Suprapubic skin (tissue), 4 donors: ENCODE data around the gene NUFIP1. TPM values are rescaled to one million over a fixed set of nuclear protein-coding genes. Genes with fewer than 3 reads are reported as not detected.
A peak's percentile ranks its signal among the peaks of the same experiment; 100 is the strongest.

Experiments used
- DNase-seq, 2 donors: peaks; one replicate each; pipeline ENCODE4 v3.0.0-alpha.2; 2019; ENCODE audit warnings: low spot score in 2 of 2
- H3K27ac ChIP-seq: fragments of 200-600 bp; sonication (generic); one replicate; pipeline ENCODE4 v1.5.1; 2019
- H3K27me3 ChIP-seq: fragments of 200-600 bp; sonication (generic); one replicate; pipeline ENCODE4 v1.5.1; 2019
- H3K36me3 ChIP-seq: fragments of 200-600 bp; sonication (generic); one replicate; pipeline ENCODE4 v1.5.1; 2019
- H3K4me1 ChIP-seq: fragments of 200-600 bp; sonication (generic); one replicate; pipeline ENCODE4 v1.5.1; 2019
- H3K4me3 ChIP-seq: fragments of 200-600 bp; sonication (generic); one replicate; pipeline ENCODE4 v1.5.1; 2019; ENCODE audit warnings: mild to moderate bottlenecking
- H3K9me3 ChIP-seq: fragments of 200-600 bp; sonication (generic); one replicate; pipeline ENCODE4 v1.5.1; 2019
- EP300 ChIP-seq: sonication (generic); formaldehyde crosslinking; IDR thresholded peaks from one replicate; pipeline ENCODE4 v1.6.1; 2017; ENCODE audit warnings: antibody characterized with exemption
- POLR2A ChIP-seq, 2 donors: fragments of 450-650 bp; IDR thresholded peaks; one replicate each; pipeline ENCODE4 v1.6.1; 2017; ENCODE audit warnings: antibody characterized with exemption in 2 of 2, mild to moderate bottlenecking in 2 of 2, moderate library complexity in 2 of 2
- POLR2AphosphoS5 ChIP-seq, 3 donors: sonication (generic); formaldehyde crosslinking; IDR thresholded peaks; one replicate each; pipeline ENCODE4 v1.6.1; 2017; ENCODE audit warnings: antibody characterized with exemption in 3 of 3
- whole genome bisulfite sequencing: methylation state at CpG from one replicate; pipeline ENCODE4 v1.1.5; 2018; 5-methylcytosine and 5-hydroxymethylcytosine counted together
- total RNA-seq, 4 donors: library from RNA; depleted of rRNA; stranded (reverse); fragments of >200 nt; gene quantifications; one replicate each; pipeline ENCODE4 v1.1.0, GENCODE V29; 2016
- TF ChIP-seq, protein P1 (sequence below), 2 donors: fragments of 200-600 bp in 1 of 2; fragments of 450-650 bp in 1 of 2; sonication (generic) in 1 of 2; IDR thresholded peaks; one replicate each; pipeline ENCODE4 v1.5.1; 2016 to 2019; ENCODE audit warnings: antibody characterized with exemption in 2 of 2, mild to moderate bottlenecking in 1 of 2, moderate library complexity in 1 of 2

NUFIP1 gene
- total RNA-seq, 4 donors from 2014 or later, result 3.2 to 5.0 (median 4.2) TPM

- no peak for DNase-seq
- H3K27me3 ChIP-seq, result no peaks in the 10 kb centered on the region
- H3K27ac ChIP-seq, result no peak overlapping the region
- H3K9me3 ChIP-seq, result no peaks in the 10 kb centered on the region
- WGBS, result 71% methylated on average over 4 of the region's 4 CpGs
- H3K4me3 ChIP-seq, result no peak overlapping the region
- TF ChIP-seq, protein P1, sequence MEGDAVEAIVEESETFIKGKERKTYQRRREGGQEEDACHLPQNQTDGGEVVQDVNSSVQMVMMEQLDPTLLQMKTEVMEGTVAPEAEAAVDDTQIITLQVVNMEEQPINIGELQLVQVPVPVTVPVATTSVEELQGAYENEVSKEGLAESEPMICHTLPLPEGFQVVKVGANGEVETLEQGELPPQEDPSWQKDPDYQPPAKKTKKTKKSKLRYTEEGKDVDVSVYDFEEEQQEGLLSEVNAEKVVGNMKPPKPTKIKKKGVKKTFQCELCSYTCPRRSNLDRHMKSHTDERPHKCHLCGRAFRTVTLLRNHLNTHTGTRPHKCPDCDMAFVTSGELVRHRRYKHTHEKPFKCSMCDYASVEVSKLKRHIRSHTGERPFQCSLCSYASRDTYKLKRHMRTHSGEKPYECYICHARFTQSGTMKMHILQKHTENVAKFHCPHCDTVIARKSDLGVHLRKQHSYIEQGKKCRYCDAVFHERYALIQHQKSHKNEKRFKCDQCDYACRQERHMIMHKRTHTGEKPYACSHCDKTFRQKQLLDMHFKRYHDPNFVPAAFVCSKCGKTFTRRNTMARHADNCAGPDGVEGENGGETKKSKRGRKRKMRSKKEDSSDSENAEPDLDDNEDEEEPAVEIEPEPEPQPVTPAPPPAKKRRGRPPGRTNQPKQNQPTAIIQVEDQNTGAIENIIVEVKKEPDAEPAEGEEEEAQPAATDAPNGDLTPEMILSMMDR (IDR thresholded peaks at IDR 0.05), result no peak
- TF ChIP-seq POLR2A (IDR thresholded peaks at IDR 0.05), result no peak
- TF ChIP-seq POLR2AphosphoS5 (IDR thresholded peaks at IDR 0.05), result no peak
- TF ChIP-seq EP300, result no peak
- H3K4me1 ChIP-seq, result peaks cover 33% of the 10 kb centered on the region
- H3K36me3 ChIP-seq, result no peaks in the 10 kb centered on the region
Measured at GRCh38 chr13:44927968-44928367, 61.3 kb downstream of the NUFIP1 start.

- WGBS, result 11% methylated on average over 2 of the region's 2 CpGs
- Histone ChIP-seq H3K27ac (peak overlapping the region; percentile 96), H3K36me3 (no peaks in the 10 kb centered on the region), H3K4me3 (no peak overlapping the region), H3K27me3 (no peaks in the 10 kb centered on the region), H3K4me1 (peaks cover 38% of the 10 kb centered on the region), H3K9me3 (no peaks in the 10 kb centered on the region)
- no peak for TF ChIP-seq POLR2AphosphoS5 (IDR thresholded peaks at IDR 0.05)
- TF ChIP-seq, protein P1 (IDR thresholded peaks at IDR 0.05), result no peak
- TF ChIP-seq POLR2A (IDR thresholded peaks at IDR 0.05), result no peak
- peak; percentile 68 for TF ChIP-seq EP300
- no peak for DNase-seq
Measured at GRCh38 chr13:44921931-44922758, 67.1 kb downstream of the NUFIP1 start.

GRCh38 chr13:44921246-44921877 is 67.9 kb downstream of the NUFIP1 start:
- 77% methylated on average over 11 of the region's 11 CpGs for WGBS
- Histone ChIP-seq H3K4me3 (no peak overlapping the region), H3K4me1 (peaks cover 39% of the 10 kb centered on the region), H3K9me3 (no peaks in the 10 kb centered on the region), H3K36me3 (no peaks in the 10 kb centered on the region), H3K27ac (peak overlapping the region; percentile 96), H3K27me3 (no peaks in the 10 kb centered on the region)
- no peak for DNase-seq
- no peak for TF ChIP-seq POLR2AphosphoS5 (IDR thresholded peaks at IDR 0.05)
- no peak for TF ChIP-seq POLR2A (IDR thresholded peaks at IDR 0.05)
- TF ChIP-seq, protein P1 (IDR thresholded peaks at IDR 0.05), result no peak
- TF ChIP-seq EP300, result no peak

DNA sequence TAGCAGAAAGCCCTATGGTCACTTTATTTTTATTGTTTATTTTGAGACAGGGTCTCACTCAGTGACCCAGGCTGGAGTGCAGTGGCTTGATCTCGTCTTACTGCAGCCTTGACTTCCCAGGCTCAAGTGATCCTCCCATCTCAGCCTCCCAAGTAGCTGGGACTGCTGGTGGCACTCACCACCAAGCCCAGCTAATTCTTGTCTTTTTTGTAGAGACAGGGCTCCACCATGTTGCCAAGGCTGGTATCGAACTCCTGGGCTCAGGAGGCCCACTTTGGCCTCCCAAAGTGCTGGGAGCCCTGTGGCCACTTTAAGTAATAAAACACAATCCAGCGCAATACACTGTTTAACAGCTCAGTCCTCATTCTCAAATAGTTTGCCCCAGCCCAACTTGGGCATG is 69.3 kb downstream of the NUFIP1 start:
- no peaks in the 10 kb centered on the region for H3K36me3 ChIP-seq
- peak overlapping the region; percentile 96 for H3K27ac ChIP-seq
- TF ChIP-seq EP300 (no peak), POLR2A (IDR thresholded peaks at IDR 0.05) (no peak), POLR2AphosphoS5 (IDR thresholded peaks at IDR 0.05) (no peak)
- TF ChIP-seq, protein P1 (IDR thresholded peaks at IDR 0.05), result no peak
- no peaks in the 10 kb centered on the region for H3K27me3 ChIP-seq
- H3K9me3 ChIP-seq, result no peaks in the 10 kb centered on the region
- no peak for DNase-seq
- peaks cover 39% of the 10 kb centered on the region for H3K4me1 ChIP-seq
- H3K4me3 ChIP-seq, result no peak overlapping the region
- WGBS, result 95% methylated on average over 1 of the region's 3 CpGs

DNA sequence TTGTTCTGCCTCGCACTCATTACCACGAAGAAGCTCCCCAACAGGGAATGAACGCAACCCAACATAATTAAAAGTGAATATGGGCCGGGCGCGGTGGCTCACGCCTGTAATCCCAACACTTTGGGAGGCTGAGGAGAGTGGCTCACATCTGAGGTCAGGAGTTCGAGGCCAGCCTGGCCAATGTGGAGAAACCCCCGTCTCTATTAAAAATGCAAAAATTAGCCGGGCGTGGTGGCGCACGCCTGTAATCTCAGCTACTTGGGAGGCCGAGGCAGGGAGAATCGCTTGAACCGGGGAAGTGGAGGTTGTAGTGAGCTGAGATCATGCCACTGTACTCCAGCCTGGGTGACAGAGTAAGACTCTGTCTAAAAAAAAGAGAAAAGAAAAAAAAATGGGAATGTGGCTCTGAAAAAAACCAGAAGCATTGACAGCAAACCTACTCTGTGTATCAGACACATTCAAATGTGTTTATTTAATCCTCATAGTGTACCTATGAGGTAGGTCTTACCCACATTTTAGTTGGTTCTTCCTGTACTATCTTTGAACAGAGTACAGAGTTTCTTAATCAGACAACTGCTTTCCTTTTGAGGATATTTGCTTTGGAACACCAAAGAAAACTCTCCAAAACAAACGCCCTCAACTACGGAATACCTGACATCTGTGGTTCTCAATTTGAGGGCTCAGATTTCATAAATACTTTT is 70.0 kb downstream of the NUFIP1 start:
- Histone ChIP-seq H3K4me1 (peaks cover 39% of the 10 kb centered on the region), H3K9me3 (no peaks in the 10 kb centered on the region), H3K36me3 (no peaks in the 10 kb centered on the region), H3K27me3 (no peaks in the 10 kb centered on the region), H3K4me3 (peak overlapping the region; percentile 49), H3K27ac (peak overlapping the region; percentile 96)
- TF ChIP-seq, protein P1 (IDR thresholded peaks at IDR 0.05), result no peak
- TF ChIP-seq EP300 (peak; percentile 63), POLR2A (IDR thresholded peaks at IDR 0.05) (no peak), POLR2AphosphoS5 (IDR thresholded peaks at IDR 0.05) (no peak)
- no peak for DNase-seq
- WGBS, result 92% methylated on average over 18 of the region's 18 CpGs
